Esophagus (tissue), 2 donors: ENCODE data around the gene KRT83. TPM values are rescaled to one million over a fixed set of nuclear protein-coding genes. Genes with fewer than 3 reads are reported as not detected.

Experiments used
- H3K27ac ChIP-seq, 2 donors: one replicate each; pipeline ENCODE4 v1.5.1; 2013; ENCODE audit warnings: low read depth in 2 of 2, mild to moderate bottlenecking in 2 of 2, inconsistent platforms in 1 of 2, low read length in 1 of 2, moderate library complexity in 1 of 2
- H3K27me3 ChIP-seq, 2 donors: one replicate each; pipeline ENCODE4 v1.6.1; 2013; ENCODE audit warnings: low read length in 2 of 2, control low read depth in 1 of 2, mild to moderate bottlenecking in 1 of 2; ENCODE audit not compliant: insufficient read depth in 2 of 2, control insufficient read depth in 1 of 2
- H3K36me3 ChIP-seq, 2 donors: one replicate each; pipeline ENCODE4 v1.6.1; 2013; ENCODE audit warnings: low read length in 1 of 2; ENCODE audit not compliant: control insufficient read depth in 2 of 2, insufficient read depth in 2 of 2
- H3K4me1 ChIP-seq, 2 donors: one replicate each; pipeline ENCODE4 v1.6.1; 2013; ENCODE audit warnings: low read length in 1 of 2; ENCODE audit not compliant: control insufficient read depth in 2 of 2, insufficient read depth in 2 of 2
- H3K4me3 ChIP-seq, 2 donors: one replicate each; pipeline ENCODE4 v1.5.1; 2013; ENCODE audit warnings: low read length in 2 of 2, mild to moderate bottlenecking in 2 of 2, low read depth in 1 of 2, moderate library complexity in 1 of 2
- H3K9me3 ChIP-seq, 2 donors: one replicate each; pipeline ENCODE4 v1.6.1; 2013; ENCODE audit warnings: mild to moderate bottlenecking in 2 of 2, low read depth in 1 of 2, low read length in 1 of 2, moderate library complexity in 1 of 2; ENCODE audit not compliant: control insufficient read depth in 2 of 2, insufficient read depth in 1 of 2
- WGBS, 2 donors: extraction: QIAGEN DNeasy Blood & Tissue Kit; methylation state at CpG; one replicate each; pipeline ENCODE4 v1.1.7; 2013; 5-methylcytosine and 5-hydroxymethylcytosine counted together
- polyA plus RNA-seq, 2 donors: library from polyadenylated mRNA; stranded (reverse); fragments of 200-250 nt; gene quantifications; one replicate each; pipeline ENCODE4 v1.2.3, GENCODE V29; 2013
- donor health status: healthy with polysubstance abuse.
- donor health status: Bipolar disorder and iron deficiency.

Gene KRT83
- polyA plus RNA-seq, 2 donors: not detected

- Histone ChIP-seq H3K27me3 (no peaks in the 10 kb centered on the region), H3K4me3 (no peak overlapping the region), H3K9me3 (no peaks in the 10 kb centered on the region), H3K36me3 (no peaks in the 10 kb centered on the region), H3K27ac (no peak overlapping the region), H3K4me1 (peaks cover 0 to 6% of the 10 kb centered on the region in 2 donors)
- 93 to 94% methylated on average over 8 of the region's 8 CpGs for WGBS, 2 donors
These were observed 34.0 kb upstream of the KRT83 start for GRCh38 chr12:52355176-52355575.

GRCh38 chr12:52354200-52354599 lies 33.0 kb upstream of the KRT83 start:
- no peaks in the 10 kb centered on the region for H3K36me3 ChIP-seq
- no peaks in the 10 kb centered on the region for H3K9me3 ChIP-seq
- WGBS, 2 donors: 27 to 40% methylated on average over 5 of the region's 5 CpGs
- H3K27ac ChIP-seq: no peak overlapping the region
- H3K27me3 ChIP-seq: no peaks in the 10 kb centered on the region
- no peak overlapping the region for H3K4me3 ChIP-seq
- peaks cover 0 to 6% of the 10 kb centered on the region in 2 donors for H3K4me1 ChIP-seq

- H3K4me3 ChIP-seq: no peak overlapping the region
- H3K36me3 ChIP-seq: no peaks in the 10 kb centered on the region
- H3K9me3 ChIP-seq: no peaks in the 10 kb centered on the region
- peaks cover 0 to 6% of the 10 kb centered on the region in 2 donors for H3K4me1 ChIP-seq
- WGBS, 2 donors: 76% methylated on average over 3 of the region's 3 CpGs
- no peaks in the 10 kb centered on the region for H3K27me3 ChIP-seq
- no peak overlapping the region for H3K27ac ChIP-seq
These were observed 32.6 kb upstream of the KRT83 start for GRCh38 chr12:52353766-52354165.

- no peaks in the 10 kb centered on the region for H3K9me3 ChIP-seq
- 80 to 92% methylated on average over 2 of the region's 2 CpGs for WGBS, 2 donors
- no peak overlapping the region for H3K4me3 ChIP-seq
- H3K36me3 ChIP-seq: no peaks in the 10 kb centered on the region
- H3K4me1 ChIP-seq: peaks cover 0 to 6% of the 10 kb centered on the region in 2 donors
- no peak overlapping the region for H3K27ac ChIP-seq
- H3K27me3 ChIP-seq: no peaks in the 10 kb centered on the region
These were observed 31.8 kb upstream of the KRT83 start for GRCh38 chr12:52352951-52353350.

GRCh38 chr12:52351196-52352059 lies 30.2 kb upstream of the KRT83 start:
- 32 to 38% methylated on average over 9 of the region's 9 CpGs for WGBS, 2 donors
- H3K27ac ChIP-seq: no peak overlapping the region

GRCh38 chr12:52350786-52351185 lies 29.6 kb upstream of the KRT83 start:
- WGBS, 2 donors: 91 to 97% methylated on average over 5 of the region's 5 CpGs
- H3K9me3 ChIP-seq: no peaks in the 10 kb centered on the region
- no peaks in the 10 kb centered on the region for H3K36me3 ChIP-seq
- no peak overlapping the region for H3K4me3 ChIP-seq
- no peaks in the 10 kb centered on the region for H3K27me3 ChIP-seq
- H3K27ac ChIP-seq: no peak overlapping the region
- H3K4me1 ChIP-seq: peaks cover 0 to 8% of the 10 kb centered on the region in 2 donors

More at GRCh38 chr12:52351196-52352059, 30.2 kb upstream of the KRT83 start:
- Histone ChIP-seq H3K4me1 (peaks cover 0 to 8% of the 10 kb centered on the region in 2 donors), H3K4me3 (no peak overlapping the region), H3K36me3 (no peaks in the 10 kb centered on the region), H3K27me3 (no peaks in the 10 kb centered on the region), H3K9me3 (no peaks in the 10 kb centered on the region)

GRCh38 chr12:52350021-52350620 lies 28.9 kb upstream of the KRT83 start:
- WGBS, 2 donors: 94 to 95% methylated on average over 8 of the region's 8 CpGs
- no peaks in the 10 kb centered on the region for H3K36me3 ChIP-seq
- H3K27ac ChIP-seq: no peak overlapping the region
- H3K4me3 ChIP-seq: no peak overlapping the region
- peaks cover 0 to 8% of the 10 kb centered on the region in 2 donors for H3K4me1 ChIP-seq
- no peaks in the 10 kb centered on the region for H3K9me3 ChIP-seq
- H3K27me3 ChIP-seq: no peaks in the 10 kb centered on the region

GRCh38 chr12:52349196-52349595 lies 28.0 kb upstream of the KRT83 start:
- WGBS, 2 donors: 69 to 71% methylated on average over 6 of the region's 6 CpGs
- Histone ChIP-seq H3K9me3 (no peaks in the 10 kb centered on the region), H3K36me3 (no peaks in the 10 kb centered on the region), H3K4me1 (peaks cover 0 to 8% of the 10 kb centered on the region in 2 donors), H3K27ac (no peak overlapping the region), H3K4me3 (no peak overlapping the region), H3K27me3 (no peaks in the 10 kb centered on the region)

- peaks cover 0 to 3% of the 10 kb centered on the region in 2 donors for H3K9me3 ChIP-seq
- peaks cover 0 to 6% of the 10 kb centered on the region in 2 donors for H3K4me1 ChIP-seq
- no peaks in the 10 kb centered on the region for H3K27me3 ChIP-seq
- H3K4me3 ChIP-seq: no peak overlapping the region
- 68 to 72% methylated on average over 16 of the region's 16 CpGs for WGBS, 2 donors
- peak overlapping the region in 1 of 2 donors; percentile 1 for H3K27ac ChIP-seq
- H3K36me3 ChIP-seq: no peaks in the 10 kb centered on the region
These were observed 26.6 kb upstream of the KRT83 start for GRCh38 chr12:52347551-52348510.
